Ovary (tissue), 9 donors: ENCODE data around the gene RPS2. TPM values are rescaled to one million over a fixed set of nuclear protein-coding genes. Genes with fewer than 3 reads are reported as not detected.

Experiments
- DNase-seq, 5 donors: peaks; one replicate each; pipeline ENCODE4 v3.0.0-alpha.2; 2019 to 2020
- H3K27ac ChIP-seq, 2 donors: fragments of 200-600 bp; one replicate each; pipeline versions ENCODE4 v1.5.1 to v1.8.0; 2019 to 2022
- H3K27me3 ChIP-seq: fragments of 200-600 bp; one replicate; pipeline ENCODE4 v1.8.0; 2022
- H3K36me3 ChIP-seq: fragments of 200-600 bp; sonication (generic); one replicate; pipeline ENCODE4 v1.5.1; 2019
- H3K4me1 ChIP-seq: one replicate; pipeline ENCODE4 v1.8.1; 2013; ENCODE audit warnings: mild to moderate bottlenecking, moderate library complexity; ENCODE audit not compliant: insufficient read depth
- H3K4me3 ChIP-seq: fragments of 200-600 bp; sonication (generic); one replicate; pipeline ENCODE4 v1.5.1; 2017
- H3K9me3 ChIP-seq, 2 donors: fragments of 200-600 bp in 1 of 2; sonication (generic) in 1 of 2; one replicate each; pipeline versions ENCODE4 v1.5.1 to v1.8.1; 2013 to 2019; ENCODE audit warnings: mild to moderate bottlenecking in 1 of 2, moderate library complexity in 1 of 2
- CTCF ChIP-seq, 3 donors: fragments of 450-650 bp in 2 of 3; fragments of 200-600 bp in 1 of 3; IDR thresholded peaks; one replicate each; pipeline versions ENCODE4 v1.5.1 to v1.8.0; 2016 to 2022; ENCODE audit warnings: antibody characterized with exemption in 3 of 3, mild to moderate bottlenecking in 1 of 3
- EP300 ChIP-seq: sonication (generic); formaldehyde crosslinking; IDR thresholded peaks from one replicate; pipeline ENCODE4 v1.6.1; 2017; ENCODE audit warnings: antibody characterized with exemption
- POLR2A ChIP-seq: fragments of 450-650 bp; IDR thresholded peaks from one replicate; pipeline ENCODE4 v1.6.1; 2017; ENCODE audit warnings: antibody characterized with exemption, mild to moderate bottlenecking, moderate library complexity
- WGBS, 3 donors: extraction: QIAGEN DNeasy Blood & Tissue Kit in 1 of 3; methylation state at CpG; one replicate each; pipeline versions ENCODE4 v1.1.5 to v1.1.7; 2013 to 2017; 5-methylcytosine and 5-hydroxymethylcytosine counted together
- intact Hi-C, 4 donors: fragments of 100-400 bp; cut with DNase I; formaldehyde crosslinking; loops; one replicate each; pipeline versions ENCODE4 v1.11.0 to v1.15.1; 2022 to 2023
- polyA plus RNA-seq, 2 donors: library from polyadenylated mRNA; stranded (reverse); fragments of 200-250 nt in 1 of 2; fragments of 350-450 nt in 1 of 2; fragmentation: Illumina TruSeq in 1 of 2; extraction: RNeasy Lipid Tissue Mini Kit (QIAGEN cat#74804) in 1 of 2; gene quantifications; one replicate each; pipeline ENCODE4 v1.2.3, GENCODE V29; 2013 to 2014
- total RNA-seq, 7 donors: library from RNA; depleted of rRNA in 2 of 7; stranded (reverse); fragments of >200 nt in 2 of 7; fragmentation: NEBNext Ultra II Directional in 3 of 7; extraction: Animal tissue kit (Norgen Biotek cat#: 25700) in 3 of 7; gene quantifications; one replicate each; pipeline versions ENCODE4 v1.1.0 to v1.2.4, GENCODE V29; 2016 to 2023
- donor health status: DM: no; HTN: no; CAD: no; lungs with moderate emphysema.
- donor health status: DM: no; HTN: no; CAD: no.
- donor health status: Bipolar disorder and iron deficiency.
- donor health status: DM: yes; HTN: yes; CAD: no.
- donor health status: DM: no; HTN: no; CAD: no.
- donor health status: DM: yes; HTN: yes; CAD: no.

RPS2 gene
- total and polyA plus RNA-seq, 9 donors: 1,606 to 4,743 (median 3,788) TPM

DNA sequence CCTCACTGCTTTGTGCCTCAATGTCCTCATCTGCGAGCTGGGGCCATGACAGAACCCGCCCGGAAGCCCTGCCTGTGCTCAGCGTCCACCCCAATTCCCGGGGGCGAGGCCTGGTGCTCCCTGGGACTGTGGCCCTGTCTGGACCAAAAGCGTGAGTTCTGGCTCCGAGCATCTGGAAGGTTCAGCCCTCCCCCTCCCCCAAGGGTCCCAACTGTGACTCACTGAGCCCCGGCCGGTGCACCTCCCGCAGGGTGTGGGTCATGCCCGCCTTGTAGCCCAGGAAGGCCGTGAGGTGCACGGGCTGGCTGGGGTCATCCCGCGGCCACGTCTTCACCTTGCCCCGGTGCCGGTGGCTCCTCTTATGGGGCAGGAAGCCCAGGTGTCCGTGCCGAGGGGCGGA lies 10.9 kb downstream of the RPS2 start:
- Histone ChIP-seq H3K9me3 (no peaks in the 10 kb centered on the region), H3K27ac (no peak overlapping the region), H3K27me3 (no peaks in the 10 kb centered on the region), H3K36me3 (no peaks in the 10 kb centered on the region), H3K4me1 (no peaks in the 10 kb centered on the region), H3K4me3 (no peak overlapping the region)
- no peak for DNase-seq
- intact Hi-C loops: no loop called here
- TF ChIP-seq POLR2A (no peak), CTCF (IDR thresholded peaks at IDR 0.05) (no peak), EP300 (no peak)
- 87 to 91% (median 89%) methylated on average over 18 to 22 of the region's 22 CpGs for WGBS, 3 donors

- TF ChIP-seq EP300: no peak
- TF ChIP-seq POLR2A: no peak
- TF ChIP-seq CTCF (IDR thresholded peaks at IDR 0.05): no peak
- Histone ChIP-seq H3K27ac (no peak overlapping the region), H3K9me3 (no peaks in the 10 kb centered on the region), H3K36me3 (no peaks in the 10 kb centered on the region), H3K27me3 (no peaks in the 10 kb centered on the region), H3K4me3 (no peak overlapping the region), H3K4me1 (no peaks in the 10 kb centered on the region)
- intact Hi-C loops: no loop called here
- DNase-seq: no peak
- 59 to 77% (median 71%) methylated on average over 18 to 19 of the region's 19 CpGs for WGBS, 3 donors
Measured at GRCh38 chr16:1950559-1950958, 14.1 kb downstream of the RPS2 start.

DNA sequence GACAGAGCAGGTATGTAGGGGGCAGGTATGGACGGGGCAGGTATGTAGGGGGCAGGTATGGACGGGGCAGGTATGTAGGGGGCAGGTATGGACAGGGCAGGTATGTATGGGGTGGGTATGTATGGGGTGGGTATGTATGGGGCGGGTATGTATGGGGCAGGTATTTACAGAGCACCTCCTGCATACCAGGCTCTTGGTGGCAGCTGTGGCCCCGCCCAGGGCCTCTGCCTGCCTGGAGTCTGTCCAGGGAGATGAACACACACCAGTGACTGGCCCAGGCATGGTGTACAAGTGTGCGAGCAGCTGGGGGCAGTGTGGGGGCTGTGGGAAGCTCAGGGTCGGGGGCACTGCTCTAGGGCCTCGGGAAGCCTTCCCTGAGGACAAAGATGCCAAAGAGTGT lies 14.6 kb downstream of the RPS2 start:
- H3K9me3 ChIP-seq: no peaks in the 10 kb centered on the region
- DNase-seq: no peak
- H3K27ac ChIP-seq: no peak overlapping the region
- H3K36me3 ChIP-seq: no peaks in the 10 kb centered on the region
- intact Hi-C loops: no loop called here
- H3K27me3 ChIP-seq: no peaks in the 10 kb centered on the region
- TF ChIP-seq EP300: no peak
- no peak for TF ChIP-seq CTCF (IDR thresholded peaks at IDR 0.05)
- TF ChIP-seq POLR2A: no peak
- H3K4me3 ChIP-seq: no peak overlapping the region
- WGBS, 3 donors: 54 to 68% (median 61%) methylated on average over 7 of the region's 7 CpGs
- H3K4me1 ChIP-seq: no peaks in the 10 kb centered on the region

DNA sequence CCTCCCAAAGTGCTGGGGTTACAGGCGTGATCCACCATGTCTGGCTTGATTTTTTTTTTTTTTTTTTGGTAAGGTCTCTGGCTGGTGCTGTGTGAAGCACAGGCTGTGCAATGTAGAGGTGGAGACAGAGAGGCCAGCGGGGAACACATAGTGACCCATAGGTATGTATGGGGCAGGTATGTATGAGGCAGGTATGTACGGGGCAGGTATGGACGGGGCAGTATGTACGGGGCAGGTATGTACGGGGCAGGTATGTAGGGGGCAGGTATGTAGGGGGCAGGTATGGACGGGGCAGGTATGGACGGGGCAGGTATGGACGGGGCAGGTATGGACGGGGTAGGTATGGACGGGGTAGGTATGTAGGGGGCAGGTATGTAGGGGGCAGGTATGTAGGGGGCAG lies 15.1 kb downstream of the RPS2 start:
- TF ChIP-seq CTCF (IDR thresholded peaks at IDR 0.05): no peak
- TF ChIP-seq EP300: no peak
- no peak for TF ChIP-seq POLR2A
- no peaks in the 10 kb centered on the region for H3K9me3 ChIP-seq
- WGBS, 3 donors: 81 to 88% (median 85%) methylated on average over 11 of the region's 11 CpGs
- H3K4me1 ChIP-seq: no peaks in the 10 kb centered on the region
- H3K27ac ChIP-seq: no peak overlapping the region
- no peaks in the 10 kb centered on the region for H3K36me3 ChIP-seq
- no peak for DNase-seq
- intact Hi-C loops: no loop called here
- no peaks in the 10 kb centered on the region for H3K27me3 ChIP-seq
- no peak overlapping the region for H3K4me3 ChIP-seq

GRCh38 chr16:1947369-1947670 lies 17.3 kb downstream of the RPS2 start:
- H3K36me3 ChIP-seq: no peaks in the 10 kb centered on the region
- 79 to 90% (median 86%) methylated on average over 9 of the region's 9 CpGs for WGBS, 3 donors
- no peak for DNase-seq
- no peaks in the 10 kb centered on the region for H3K9me3 ChIP-seq
- intact Hi-C loops: no loop called here
- H3K27me3 ChIP-seq: no peaks in the 10 kb centered on the region
- H3K4me3 ChIP-seq: no peak overlapping the region
- TF ChIP-seq EP300 (no peak), POLR2A (no peak), CTCF (IDR thresholded peaks at IDR 0.05) (no peak)
- H3K4me1 ChIP-seq: peaks cover 2% of the 10 kb centered on the region
- H3K27ac ChIP-seq: no peak overlapping the region
